ENCODE data around the gene ATRX. TPM values are rescaled to one million over a fixed set of nuclear protein-coding genes. Genes with fewer than 3 reads are reported as not detected.
"Not testable (repeated sequence)": the region's sequence is repeated elsewhere in the genome, so short reads cannot be mapped to it uniquely, and the experiment has no call there.

ATRX gene
- total RNA-seq = 48.5 and 58.5 TPM in 2 replicates

- peak; percentile 73 to 88 for DNase-seq (ENCODE audit: low read depth in 2 of 2)
These were observed at the start of gene ATRX for GRCh38 chrX:77785486-77786364. TSS of gene ATRX (minus strand) at chrX:77786216. CDS start at chrX:77786001, 215 bp downstream.

GRCh38 chrX:77831544-77831943 is 45.5 kb upstream of the ATRX start:
- DNase-seq (ENCODE audit: low read depth in 2 of 2) = not testable (repeated sequence)

DNA sequence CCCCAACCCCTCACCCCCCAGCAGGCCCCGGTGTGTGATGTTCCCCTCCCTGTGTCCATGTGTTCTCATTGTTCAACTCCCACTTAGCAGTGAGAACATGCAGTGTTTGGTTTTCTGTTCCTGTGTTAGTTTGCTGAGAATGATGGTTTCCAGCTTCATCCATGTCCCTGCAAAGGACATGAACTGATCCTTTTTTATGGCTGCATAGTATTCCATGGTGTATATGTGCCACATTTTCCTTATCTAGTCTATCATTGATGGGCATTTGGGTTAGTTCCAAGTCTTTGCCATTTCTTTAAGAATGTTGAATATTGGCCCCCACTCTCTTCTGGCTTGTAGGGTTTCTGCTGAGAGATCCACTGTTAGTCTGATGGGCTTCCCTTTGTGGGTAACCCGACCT is 36.0 kb upstream of the ATRX start:
- DNase-seq (ENCODE audit: low read depth in 2 of 2) = not testable (repeated sequence)

- DNase-seq (ENCODE audit: low read depth in 2 of 2) = no peak
These were observed 34.2 kb upstream of the ATRX start for GRCh38 chrX:77820091-77820727.

DNA sequence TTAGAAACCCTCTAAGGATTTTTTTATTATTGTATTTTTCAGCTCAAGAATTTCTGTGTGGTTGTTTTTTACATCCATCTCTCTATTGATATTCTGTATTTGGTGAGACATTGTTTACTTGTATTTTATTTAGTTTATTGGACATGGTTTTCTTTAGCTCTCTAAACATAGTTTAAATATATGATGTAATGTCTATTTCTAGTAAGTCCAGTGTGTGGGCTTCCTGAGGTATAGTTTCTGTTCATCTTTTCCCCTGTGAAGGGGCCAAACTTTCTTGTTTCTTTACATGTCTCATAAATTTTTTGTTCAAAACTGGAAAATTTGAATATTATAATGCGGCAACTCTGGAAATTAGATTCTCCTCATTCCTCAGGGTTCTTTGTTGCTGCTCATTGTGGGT is 28.2 kb upstream of the ATRX start:
- DNase-seq (ENCODE audit: low read depth in 2 of 2) = no peak

GRCh38 chrX:77802201-77802600 is 16.2 kb upstream of the ATRX start:
- DNase-seq (ENCODE audit: low read depth in 2 of 2) = no peak

GRCh38 chrX:77795124-77795523 is 9.1 kb upstream of the ATRX start:
- DNase-seq (ENCODE audit: low read depth in 2 of 2) = no peak

- no peak for DNase-seq (ENCODE audit: low read depth in 2 of 2)
These were observed 7.9 kb upstream of the ATRX start for GRCh38 chrX:77793946-77794345.

- peak; percentile 25 to 37 for DNase-seq (ENCODE audit: low read depth in 2 of 2)
These were observed 2.0 kb upstream of the ATRX start for GRCh38 chrX:77788050-77788449.

DNA sequence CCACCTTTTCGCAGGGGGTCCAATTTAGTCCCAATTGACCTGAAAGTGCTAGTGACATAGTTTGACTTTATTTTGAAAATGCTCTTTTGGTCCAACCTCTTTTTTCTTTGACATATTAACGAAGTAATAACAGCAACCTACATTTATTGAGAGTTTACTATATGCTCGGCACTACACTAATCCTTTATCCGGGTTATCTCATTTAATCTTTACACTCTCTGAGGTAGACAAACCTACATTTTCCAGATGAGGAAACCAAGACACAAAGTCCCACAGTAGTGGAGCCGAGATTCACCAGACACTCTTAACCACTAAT is 307 bp upstream of the ATRX start:
- no peak for DNase-seq (ENCODE audit: low read depth in 2 of 2)

- DNase-seq (ENCODE audit: low read depth in 2 of 2) = no peak
These were observed 6.3 kb downstream of the ATRX start for GRCh38 chrX:77779695-77780094.

GRCh38 chrX:77776659-77777058 is 9.4 kb downstream of the ATRX start:
- no peak for DNase-seq (ENCODE audit: low read depth in 2 of 2)

DNA sequence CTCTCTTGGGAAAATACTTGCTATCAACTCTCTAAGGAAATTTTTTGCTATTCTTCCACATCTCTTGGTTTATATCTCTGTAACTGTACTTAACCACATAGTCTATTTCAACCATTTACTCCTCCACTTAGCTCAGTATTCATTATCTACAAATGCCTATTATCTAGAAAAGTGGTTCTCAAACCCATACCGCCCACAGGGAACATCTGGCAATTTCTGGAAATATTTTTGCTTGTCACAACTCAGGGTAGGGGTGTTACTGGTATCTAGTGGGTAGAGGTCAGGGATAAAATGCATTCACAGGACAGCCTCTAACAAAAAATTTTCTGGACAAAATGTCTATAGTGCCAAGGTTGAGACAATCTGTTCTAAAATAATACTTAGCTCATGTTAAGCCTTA is 14.4 kb downstream of the ATRX start:
- no peak for DNase-seq (ENCODE audit: low read depth in 2 of 2)

- DNase-seq (ENCODE audit: low read depth in 2 of 2) = no peak
These were observed 17.2 kb downstream of the ATRX start for GRCh38 chrX:77768787-77769186.

DNA sequence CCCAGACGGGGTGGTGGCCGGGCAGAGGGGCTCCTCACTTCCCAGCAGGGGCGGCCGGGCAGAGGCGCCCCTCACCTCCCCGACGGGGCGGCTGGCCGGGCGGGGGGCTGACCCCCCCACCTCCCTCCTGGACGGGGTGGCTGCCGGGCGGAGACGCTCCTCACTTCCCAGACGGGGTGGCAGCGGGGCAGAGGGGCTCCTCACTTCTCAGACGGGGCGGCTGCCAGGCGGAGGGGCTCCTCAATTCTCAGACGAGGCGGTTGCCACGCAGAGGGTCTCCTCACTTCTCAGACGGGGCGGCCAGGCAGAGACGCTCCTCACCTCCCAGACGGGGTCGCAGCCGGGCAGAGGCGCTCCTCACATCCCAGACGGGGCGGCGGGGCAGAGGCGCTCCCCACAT is 19.8 kb downstream of the ATRX start:
- not testable (repeated sequence) for DNase-seq (ENCODE audit: low read depth in 2 of 2)

- DNase-seq (ENCODE audit: low read depth in 2 of 2) = no peak
These were observed 30.5 kb downstream of the ATRX start for GRCh38 chrX:77755561-77755960.

GRCh38 chrX:77753942-77754341 is 32.1 kb downstream of the ATRX start:
- not testable (repeated sequence) for DNase-seq (ENCODE audit: low read depth in 2 of 2)

DNA sequence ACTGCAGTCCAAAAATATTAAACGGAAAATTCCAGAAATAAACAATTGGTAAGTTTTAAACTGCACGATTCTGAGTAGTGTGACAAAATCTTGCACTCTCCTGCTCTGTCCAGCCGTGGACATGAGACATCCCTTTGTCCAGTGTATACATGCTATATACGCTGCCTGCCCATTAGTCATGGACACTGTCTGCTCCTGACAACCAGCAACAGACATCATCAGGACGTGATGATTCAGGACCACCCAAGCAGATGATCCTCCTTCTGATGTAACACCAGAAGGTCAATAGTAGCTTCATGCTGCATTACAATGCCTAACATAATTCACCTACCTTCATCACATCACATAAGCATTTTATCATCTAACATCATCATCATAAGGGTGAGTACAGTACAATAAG is 36.3 kb downstream of the ATRX start:
- peak; percentile 3 to 38 for DNase-seq (ENCODE audit: low read depth in 2 of 2)

DNA sequence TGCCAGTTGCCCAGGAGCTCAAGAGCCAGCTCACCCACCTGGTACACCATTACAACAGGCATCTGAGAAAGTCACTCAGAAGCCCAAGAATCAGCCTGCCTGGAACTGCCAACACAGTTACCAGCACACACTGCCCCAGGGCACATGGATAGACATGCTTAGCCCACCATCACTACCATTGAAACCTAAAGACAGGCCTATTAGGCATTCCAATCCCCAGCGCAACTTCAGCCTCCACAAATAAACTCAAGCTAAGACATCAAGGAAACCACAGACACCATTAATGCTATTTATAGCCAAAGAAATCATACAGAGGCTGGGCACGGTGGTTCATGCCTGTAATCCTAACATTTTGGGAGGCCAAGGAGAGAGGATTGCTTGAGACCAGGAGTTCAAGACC is 42.3 kb downstream of the ATRX start:
- no peak for DNase-seq (ENCODE audit: low read depth in 2 of 2)

GRCh38 chrX:77742788-77743476 is 43.1 kb downstream of the ATRX start:
- peak in 1 of 2 donors; percentile 2 for DNase-seq (ENCODE audit: low read depth in 2 of 2)

DNA sequence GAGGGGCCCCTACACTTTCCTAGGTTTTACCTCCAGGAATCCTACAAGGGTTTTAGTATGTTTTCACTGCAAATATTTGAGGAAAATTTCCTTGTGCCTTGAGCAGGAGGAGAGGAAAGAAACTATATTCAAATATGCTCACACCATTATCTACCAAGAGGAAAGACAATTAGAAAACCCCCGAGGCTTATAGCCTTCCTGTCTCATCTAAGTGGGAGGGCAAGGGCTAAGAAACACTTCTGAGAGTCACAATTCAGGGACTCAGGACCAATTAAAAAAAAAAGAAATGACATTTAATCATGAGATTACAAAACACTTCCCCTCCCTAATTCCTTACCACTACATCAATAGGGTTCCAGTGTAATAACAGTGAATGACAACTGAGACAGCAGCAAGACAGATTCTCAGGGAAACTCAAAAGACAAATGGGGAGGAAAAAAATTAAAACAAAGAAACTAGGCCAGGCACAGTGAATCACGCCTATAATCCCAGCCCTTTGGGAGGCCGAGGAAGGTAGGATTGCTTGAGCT is 45.6 kb downstream of the ATRX start:
- DNase-seq (ENCODE audit: low read depth in 2 of 2) = no peak

GRCh38 chrX:77733342-77733741 is 52.7 kb downstream of the ATRX start:
- no peak for DNase-seq (ENCODE audit: low read depth in 2 of 2)

Data from dermis microvascular lymphatic vessel endothelial cell (primary cell).